Measurements from ENCODE around the gene EMC1. TPM values are rescaled to one million over a fixed set of nuclear protein-coding genes. Genes with fewer than 3 reads are reported as not detected.

Gene EMC1
- total and polyA plus RNA-seq, 7 donors: 12.7 to 38.5 (median 31.1) TPM

- Histone ChIP-seq H3K9me3 (no peaks in the 10 kb centered on the region), H3K4me1 (no peaks in the 10 kb centered on the region), H3K36me3 (ENCODE audit: insufficient read depth in 1 of 2, low read depth in 1 of 2) (peaks cover 23 to 99% of the 10 kb centered on the region in 2 donors), H3K27ac (no peak overlapping the region), H3K4me3 (no peak overlapping the region), H3K27me3 (ENCODE audit: insufficient read depth in 3 of 3, low read length in 2 of 3) (no peaks in the 10 kb centered on the region)
- intact Hi-C loops (cut with DNase I): loop anchor here (5.0 kb wide), 1 partner anchor 34 kb away; no protein-coding TSS in a partner anchor
- WGBS, 3 donors: 55 to 93% (median 78%) methylated on average over 3 of the region's 3 CpGs
- no peak for ATAC-seq
- no peak for DNase-seq
- no peak for TF ChIP-seq CTCF (IDR thresholded peaks at IDR 0.05)
These were observed 55.0 kb downstream of the EMC1 start for GRCh38 chr1:19196331-19196730.

DNA sequence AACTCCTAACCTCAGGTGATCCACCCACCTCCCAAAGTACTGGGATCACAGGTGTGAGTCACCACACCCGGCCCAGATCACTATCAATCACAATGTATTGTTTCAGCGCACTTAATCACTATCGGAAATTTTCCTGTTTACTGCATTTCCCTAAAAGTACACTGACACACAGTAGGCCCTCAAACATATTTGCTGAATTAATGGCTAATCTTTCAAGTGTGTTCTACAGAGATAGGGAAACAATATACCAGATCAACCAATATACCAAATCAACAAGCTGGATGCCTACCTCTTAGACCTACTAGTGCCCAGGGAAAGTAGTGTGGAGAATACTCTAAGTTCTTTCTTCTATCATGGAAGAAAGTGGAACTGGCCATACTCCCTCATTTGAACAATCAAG is 58.3 kb downstream of the EMC1 start:
- H3K27ac ChIP-seq: no peak overlapping the region
- WGBS, 3 donors: 89 to 94% (median 91%) methylated on average over 3 of the region's 3 CpGs
- intact Hi-C loops (cut with DNase I): loop anchor here in 1 of 2 donors (5.0 kb wide), 2 partner anchors 41 to 81 kb away; no protein-coding TSS in a partner anchor
- ATAC-seq (no peak), DNase-seq (no peak)
- H3K4me3 ChIP-seq: no peak overlapping the region
- no peaks in the 10 kb centered on the region for H3K4me1 ChIP-seq
- no peaks in the 10 kb centered on the region for H3K27me3 ChIP-seq (ENCODE audit: insufficient read depth in 3 of 3, low read length in 2 of 3)
- no peak for TF ChIP-seq CTCF (IDR thresholded peaks at IDR 0.05)
- peaks cover 23 to 99% of the 10 kb centered on the region in 2 donors for H3K36me3 ChIP-seq (ENCODE audit: insufficient read depth in 1 of 2, low read depth in 1 of 2)
- no peaks in the 10 kb centered on the region for H3K9me3 ChIP-seq

DNA sequence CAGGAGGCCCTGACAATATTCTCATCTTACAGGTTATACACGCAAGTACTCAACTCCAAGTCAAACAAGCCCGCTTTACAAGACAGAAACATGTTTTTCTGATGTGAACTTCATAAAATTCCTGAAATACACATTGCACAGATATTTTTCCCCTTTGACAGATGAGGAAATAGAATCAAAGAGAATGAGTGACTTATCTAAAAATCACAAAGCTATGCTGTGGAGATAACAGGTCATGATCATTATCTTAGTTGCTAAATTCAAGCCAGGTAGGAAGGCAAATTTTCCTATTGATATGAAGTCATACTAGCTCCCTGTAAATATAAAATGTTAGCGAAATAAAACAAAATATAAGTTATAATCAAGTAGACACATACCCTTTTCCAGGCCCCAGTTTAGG is 59.5 kb downstream of the EMC1 start:
- Histone ChIP-seq H3K4me3 (no peak overlapping the region), H3K27ac (no peak overlapping the region), H3K4me1 (no peaks in the 10 kb centered on the region), H3K36me3 (ENCODE audit: insufficient read depth in 1 of 2, low read depth in 1 of 2) (peaks cover 18 to 99% of the 10 kb centered on the region in 2 donors), H3K9me3 (no peaks in the 10 kb centered on the region), H3K27me3 (ENCODE audit: insufficient read depth in 3 of 3, low read length in 2 of 3) (no peaks in the 10 kb centered on the region)
- intact Hi-C loops (cut with DNase I): loop anchor here in 1 of 2 donors (5.0 kb wide), 2 partner anchors 40 to 80 kb away; no protein-coding TSS in a partner anchor
- 96 to 99% (median 97%) methylated on average over 3 of the region's 3 CpGs for WGBS, 3 donors
- TF ChIP-seq CTCF (IDR thresholded peaks at IDR 0.05): no peak
- no peak for DNase-seq
- ATAC-seq: no peak

GRCh38 chr1:19190468-19190867 is 60.9 kb downstream of the EMC1 start:
- no peaks in the 10 kb centered on the region for H3K9me3 ChIP-seq
- no peak for ATAC-seq
- no peak for TF ChIP-seq CTCF (IDR thresholded peaks at IDR 0.05)
- peaks cover 17 to 100% of the 10 kb centered on the region in 2 donors for H3K36me3 ChIP-seq (ENCODE audit: insufficient read depth in 1 of 2, low read depth in 1 of 2)
- WGBS, 3 donors: 82 to 92% (median 83%) methylated on average over 4 of the region's 4 CpGs
- DNase-seq: no peak
- no peak overlapping the region for H3K4me3 ChIP-seq
- no peaks in the 10 kb centered on the region for H3K27me3 ChIP-seq (ENCODE audit: insufficient read depth in 3 of 3, low read length in 2 of 3)
- H3K4me1 ChIP-seq: no peaks in the 10 kb centered on the region
- H3K27ac ChIP-seq: no peak overlapping the region
- intact Hi-C loops (cut with DNase I): loop anchor here in 1 of 2 donors (5.0 kb wide), 2 partner anchors 38 to 78 kb away; no protein-coding TSS in a partner anchor

- 87 to 90% (median 87%) methylated on average over 3 of the region's 3 CpGs for WGBS, 3 donors
- Histone ChIP-seq H3K4me3 (no peak overlapping the region), H3K27ac (no peak overlapping the region), H3K9me3 (no peaks in the 10 kb centered on the region), H3K27me3 (ENCODE audit: insufficient read depth in 3 of 3, low read length in 2 of 3) (no peaks in the 10 kb centered on the region), H3K4me1 (no peaks in the 10 kb centered on the region), H3K36me3 (ENCODE audit: insufficient read depth in 1 of 2, low read depth in 1 of 2) (peaks cover 17 to 100% of the 10 kb centered on the region in 2 donors)
- no peak for TF ChIP-seq CTCF (IDR thresholded peaks at IDR 0.05)
- DNase-seq (no peak), ATAC-seq (no peak)
- intact Hi-C loops (cut with DNase I): loop anchor here in 1 of 2 donors (5.0 kb wide), 1 partner anchor 67 kb away; no protein-coding TSS in a partner anchor
These were observed 62.1 kb downstream of the EMC1 start for GRCh38 chr1:19189270-19189669.

Measured in psoas muscle (tissue), 8 donors.